Astrocyte (in vitro differentiated cells and primary cell): Measurements from ENCODE around the gene LYPLA2. TPM values are rescaled to one million over a fixed set of nuclear protein-coding genes. Genes with fewer than 3 reads are reported as not detected.

ENCODE experiments used
- DNase-seq: peaks from one replicate; pipeline ENCODE4 v3.0.0-alpha.2; 2010; ENCODE audit warnings: low read depth
- FAIRE-seq: peaks from 2 replicates; lab custom pipeline; 2011; peaks lifted over from hg19 to GRCh38; lab: Jason Lieb, UNC
- H2AFZ ChIP-seq: 2 replicates; pipeline ENCODE4 v1.6.0; 2012; ENCODE audit warnings: low read depth, low read length, inconsistent platforms
- H3K27ac ChIP-seq: 2 replicates; pipeline ENCODE4 v1.5.1; 2011; ENCODE audit warnings: low read depth, low read length, inconsistent platforms
- H3K27me3 ChIP-seq: 2 replicates; pipeline ENCODE4 v1.6.0; 2011; ENCODE audit warnings: low read length, inconsistent platforms; ENCODE audit not compliant: insufficient read depth
- H3K36me3 ChIP-seq: 2 replicates; pipeline ENCODE4 v1.5.1; 2011; ENCODE audit warnings: low read length, inconsistent platforms; ENCODE audit not compliant: insufficient read depth
- H3K4me1 ChIP-seq: 2 replicates; pipeline ENCODE4 v1.5.1; 2011; ENCODE audit warnings: low read length, inconsistent platforms; ENCODE audit not compliant: insufficient read depth
- H3K4me2 ChIP-seq: 2 replicates; pipeline ENCODE4 v1.6.0; 2012; ENCODE audit warnings: low read length, inconsistent platforms
- H3K4me3 ChIP-seq: 2 replicates; pipeline ENCODE4 v1.5.1; 2011; ENCODE audit warnings: low read depth, mild to moderate bottlenecking, low read length, inconsistent platforms; ENCODE audit not compliant: insufficient read depth
- H3K79me2 ChIP-seq: 2 replicates; pipeline ENCODE4 v1.6.0; 2012; ENCODE audit warnings: mild to moderate bottlenecking, low read length, inconsistent platforms; ENCODE audit not compliant: insufficient read depth
- H3K9ac ChIP-seq: 2 replicates; pipeline ENCODE4 v1.6.0; 2012; ENCODE audit warnings: mild to moderate bottlenecking, low read length, inconsistent platforms
- H3K9me3 ChIP-seq: 2 replicates; pipeline ENCODE4 v1.5.1; 2012; ENCODE audit warnings: low read depth, mild to moderate bottlenecking, low read length, inconsistent platforms; ENCODE audit not compliant: insufficient read depth
- H4K20me1 ChIP-seq: 2 replicates; pipeline ENCODE4 v1.6.0; 2012; ENCODE audit warnings: low read length, inconsistent platforms; ENCODE audit not compliant: insufficient read depth
- H3K27ac Mint-ChIP-seq: one replicate; pipeline ENCODE4 v1.8.0; 2021; ENCODE audit warnings: mild to moderate bottlenecking, mixed read lengths; ENCODE audit not compliant: unreplicated experiment
- H3K27me3 Mint-ChIP-seq: one replicate; pipeline ENCODE4 v1.8.0; 2021; ENCODE audit warnings: low read depth, mixed read lengths; ENCODE audit not compliant: unreplicated experiment
- H3K36me3 Mint-ChIP-seq: one replicate; pipeline ENCODE4 v1.8.0; 2021; ENCODE audit warnings: low read depth, mixed read lengths; ENCODE audit not compliant: unreplicated experiment
- H3K4me1 Mint-ChIP-seq: one replicate; pipeline ENCODE4 v1.8.0; 2021; ENCODE audit warnings: low read depth, mixed read lengths; ENCODE audit not compliant: unreplicated experiment
- H3K4me3 Mint-ChIP-seq: one replicate; pipeline ENCODE4 v1.8.0; 2021; ENCODE audit warnings: mild to moderate bottlenecking, moderate library complexity, mixed read lengths; ENCODE audit not compliant: unreplicated experiment
- H3K9me3 Mint-ChIP-seq: one replicate; pipeline ENCODE4 v1.8.0; 2021; ENCODE audit warnings: mild to moderate bottlenecking, mixed read lengths; ENCODE audit not compliant: unreplicated experiment
- EZH2 ChIP-seq: IDR thresholded peaks from 2 replicates; pipeline ENCODE4 v1.6.1; 2012; ENCODE audit warnings: mild to moderate bottlenecking, low read length, inconsistent platforms; ENCODE audit not compliant: insufficient read depth
- total RNA-seq: library from RNA; stranded (reverse); gene quantifications from 2 replicates; pipeline ENCODE4 v1.2.1, GENCODE V29; 2021
- TF ChIP-seq, protein P1 (sequence below): IDR thresholded peaks from 2 replicates; pipeline ENCODE4 v1.5.1; 2011; ENCODE audit warnings: low read depth, mild to moderate bottlenecking, inconsistent platforms, low read length, moderate library complexity; ENCODE audit not compliant: insufficient read depth

The LYPLA2 gene
- total RNA-seq, 1 donor from 2014 or later, result 91.7 TPM

DNA sequence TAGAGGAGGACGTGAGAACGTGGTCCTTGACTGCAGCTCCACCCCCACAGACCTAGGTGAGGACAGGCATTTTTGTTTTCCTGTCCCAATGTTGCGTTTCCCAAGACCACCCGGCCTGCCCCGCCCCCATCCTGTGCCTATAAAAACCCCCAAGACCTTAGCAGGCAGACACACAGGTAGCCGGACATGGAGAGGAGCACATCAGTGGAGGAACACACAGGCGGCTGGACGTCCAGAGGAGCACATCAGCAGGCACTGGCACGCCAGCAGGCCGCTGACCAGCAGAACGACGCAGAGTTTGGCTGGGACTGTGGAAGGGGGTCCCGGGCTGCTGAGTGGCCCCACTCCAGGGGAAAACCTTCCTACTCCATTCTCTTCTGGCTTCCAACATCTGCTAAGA lies 47.0 kb downstream of the LYPLA2 start:
- H2AFZ ChIP-seq, result peak overlapping the region; percentile 84
- no peak overlapping the region for H3K9ac ChIP-seq
- H3K4me1 ChIP-seq, result no peaks in the 10 kb centered on the region
- no peak for FAIRE-seq
- no peaks in the 10 kb centered on the region for H3K9me3 ChIP-seq
- peak overlapping the region; percentile 85 for H3K4me2 ChIP-seq
- no peaks in the 10 kb centered on the region for H3K36me3 ChIP-seq
- TF ChIP-seq, protein P1, sequence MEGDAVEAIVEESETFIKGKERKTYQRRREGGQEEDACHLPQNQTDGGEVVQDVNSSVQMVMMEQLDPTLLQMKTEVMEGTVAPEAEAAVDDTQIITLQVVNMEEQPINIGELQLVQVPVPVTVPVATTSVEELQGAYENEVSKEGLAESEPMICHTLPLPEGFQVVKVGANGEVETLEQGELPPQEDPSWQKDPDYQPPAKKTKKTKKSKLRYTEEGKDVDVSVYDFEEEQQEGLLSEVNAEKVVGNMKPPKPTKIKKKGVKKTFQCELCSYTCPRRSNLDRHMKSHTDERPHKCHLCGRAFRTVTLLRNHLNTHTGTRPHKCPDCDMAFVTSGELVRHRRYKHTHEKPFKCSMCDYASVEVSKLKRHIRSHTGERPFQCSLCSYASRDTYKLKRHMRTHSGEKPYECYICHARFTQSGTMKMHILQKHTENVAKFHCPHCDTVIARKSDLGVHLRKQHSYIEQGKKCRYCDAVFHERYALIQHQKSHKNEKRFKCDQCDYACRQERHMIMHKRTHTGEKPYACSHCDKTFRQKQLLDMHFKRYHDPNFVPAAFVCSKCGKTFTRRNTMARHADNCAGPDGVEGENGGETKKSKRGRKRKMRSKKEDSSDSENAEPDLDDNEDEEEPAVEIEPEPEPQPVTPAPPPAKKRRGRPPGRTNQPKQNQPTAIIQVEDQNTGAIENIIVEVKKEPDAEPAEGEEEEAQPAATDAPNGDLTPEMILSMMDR, result no peak
- TF ChIP-seq EZH2, result no peak
- no peaks in the 10 kb centered on the region for H3K79me2 ChIP-seq
- no peaks in the 10 kb centered on the region for H3K36me3 Mint-ChIP-seq
- no peaks in the 10 kb centered on the region for H4K20me1 ChIP-seq
- no peaks in the 10 kb centered on the region for H3K9me3 Mint-ChIP-seq
- H3K27ac ChIP-seq, result no peak overlapping the region
- H3K4me3 ChIP-seq, result peak overlapping the region; percentile 36
- peaks cover 16% of the 10 kb centered on the region for H3K27me3 Mint-ChIP-seq
- H3K27me3 ChIP-seq, result peaks cover 10% of the 10 kb centered on the region
- H3K4me3 Mint-ChIP-seq, result no peak overlapping the region
- no peak for DNase-seq
- no peak overlapping the region for H3K27ac Mint-ChIP-seq
- no peaks in the 10 kb centered on the region for H3K4me1 Mint-ChIP-seq

DNA sequence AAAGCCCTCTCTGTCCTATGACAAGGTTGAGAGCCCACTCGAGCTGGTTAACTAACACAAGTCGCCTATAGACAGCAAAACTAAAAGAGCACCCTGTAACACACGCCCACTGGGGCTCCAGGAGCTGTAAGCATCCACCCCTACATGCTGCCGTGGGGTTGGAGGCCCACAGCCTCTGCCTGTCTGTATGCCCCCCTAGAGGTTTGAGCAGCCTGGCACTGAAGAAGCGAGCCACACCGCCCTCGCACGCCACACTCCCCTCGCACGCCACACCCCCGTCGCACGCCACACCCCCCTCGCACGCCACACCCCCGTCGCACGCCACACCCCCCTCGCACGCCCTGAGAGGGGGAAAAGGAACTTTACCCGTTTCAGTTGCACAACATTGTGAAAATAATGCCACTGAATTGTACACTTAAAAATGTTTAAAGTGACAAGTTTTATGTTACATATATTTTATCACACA lies 47.5 kb downstream of the LYPLA2 start:
- Mint-ChIP-seq H3K9me3 (no peaks in the 10 kb centered on the region), H3K27me3 (peaks cover 16% of the 10 kb centered on the region), H3K27ac (no peak overlapping the region), H3K36me3 (no peaks in the 10 kb centered on the region), H3K4me1 (no peaks in the 10 kb centered on the region), H3K4me3 (peak overlapping the region; percentile 73)
- Histone ChIP-seq H3K9me3 (no peaks in the 10 kb centered on the region), H3K27ac (no peak overlapping the region), H4K20me1 (no peaks in the 10 kb centered on the region), H3K27me3 (peaks cover 10% of the 10 kb centered on the region), H3K79me2 (no peaks in the 10 kb centered on the region), H3K9ac (no peak overlapping the region), H3K4me2 (peak overlapping the region; percentile 85), H3K4me3 (peak overlapping the region; percentile 36), H3K36me3 (no peaks in the 10 kb centered on the region), H2AFZ (peak overlapping the region; percentile 84), H3K4me1 (no peaks in the 10 kb centered on the region)
- FAIRE-seq (no peak), DNase-seq (peak; percentile 13)
- TF ChIP-seq, protein P1, result no peak
- no peak for TF ChIP-seq EZH2

DNA sequence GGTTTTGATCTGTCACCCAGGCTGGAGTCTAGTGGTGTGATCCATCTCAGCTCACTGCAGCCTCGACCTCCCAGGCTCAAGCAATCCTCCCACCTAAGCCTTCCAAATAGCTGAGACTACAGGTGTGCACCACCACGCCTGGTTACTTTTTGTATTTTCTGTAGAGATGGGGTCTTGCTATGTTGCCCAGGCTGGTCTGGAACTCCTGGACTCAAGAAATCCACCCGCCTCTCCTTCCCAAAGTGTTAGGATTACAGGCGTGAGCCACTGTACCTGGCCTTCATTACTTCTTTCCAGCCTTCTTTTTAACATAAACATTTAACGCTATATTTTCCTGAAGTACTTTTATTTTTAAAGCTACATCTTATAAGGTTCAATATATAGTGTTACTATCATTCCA lies 52.7 kb downstream of the LYPLA2 start:
- Histone ChIP-seq H3K27me3 (peaks cover 7% of the 10 kb centered on the region), H3K4me3 (no peak overlapping the region), H3K4me2 (no peak overlapping the region), H3K36me3 (no peaks in the 10 kb centered on the region), H2AFZ (no peak overlapping the region), H3K27ac (no peak overlapping the region), H3K4me1 (no peaks in the 10 kb centered on the region), H3K9ac (no peak overlapping the region), H3K9me3 (no peaks in the 10 kb centered on the region), H4K20me1 (no peaks in the 10 kb centered on the region), H3K79me2 (no peaks in the 10 kb centered on the region)
- DNase-seq, result no peak
- no peak for FAIRE-seq
- Mint-ChIP-seq H3K9me3 (peaks cover 3% of the 10 kb centered on the region), H3K27me3 (peaks cover 6% of the 10 kb centered on the region), H3K36me3 (peaks cover 11% of the 10 kb centered on the region), H3K27ac (no peak overlapping the region), H3K4me3 (no peak overlapping the region), H3K4me1 (no peaks in the 10 kb centered on the region)
- TF ChIP-seq EZH2, result no peak
- TF ChIP-seq, protein P1, result no peak
